Osteoblast (primary cell): ENCODE data around the gene ATP11C. TPM values are rescaled to one million over a fixed set of nuclear protein-coding genes. Genes with fewer than 3 reads are reported as not detected.
A peak's percentile ranks its signal among the peaks of the same experiment; 100 is the strongest.

Experiments used
- DNase-seq: peaks from one replicate; pipeline ENCODE4 v3.0.0; 2011; ENCODE audit warnings: low spot score, mixed read lengths; ENCODE audit not compliant: insufficient read length; ENCODE audit errors: missing footprints
- H2AFZ ChIP-seq: 2 replicates; pipeline ENCODE4 v1.6.0; 2011; ENCODE audit warnings: mild to moderate bottlenecking, low read length
- H3K27ac ChIP-seq: 2 replicates; pipeline ENCODE4 v1.5.1; 2011; ENCODE audit warnings: mild to moderate bottlenecking, low read depth, low read length, moderate library complexity
- H3K27me3 ChIP-seq: 2 replicates; pipeline ENCODE4 v1.6.0; 2012; ENCODE audit warnings: mild to moderate bottlenecking, control low read depth, inconsistent platforms, low read length, moderate library complexity; ENCODE audit not compliant: insufficient read depth
- H3K36me3 ChIP-seq: 2 replicates; pipeline ENCODE4 v1.5.1; 2011; ENCODE audit warnings: mild to moderate bottlenecking, low read length, control low read depth, moderate library complexity; ENCODE audit not compliant: insufficient read depth
- H3K4me1 ChIP-seq: 2 replicates; pipeline ENCODE4 v1.5.1; 2011; ENCODE audit warnings: mild to moderate bottlenecking, low read length, control low read depth, moderate library complexity; ENCODE audit not compliant: insufficient read depth
- H3K4me2 ChIP-seq: 2 replicates; pipeline ENCODE4 v1.6.0; 2011; ENCODE audit warnings: mild to moderate bottlenecking, low read length; ENCODE audit not compliant: insufficient read depth
- H3K4me3 ChIP-seq: fragments of 200-600 bp; sonication (generic); 3 replicates; pipeline ENCODE4 v1.5.1; 2012; ENCODE audit warnings: mild to moderate bottlenecking, low read length, inconsistent platforms; ENCODE audit not compliant: insufficient read depth
- H3K79me2 ChIP-seq: 2 replicates; pipeline ENCODE4 v1.6.0; 2012; ENCODE audit warnings: mild to moderate bottlenecking, low read length, control low read depth, inconsistent platforms; ENCODE audit not compliant: insufficient read depth
- H3K9me3 ChIP-seq: 2 replicates; pipeline ENCODE4 v1.5.1; 2011; ENCODE audit warnings: low read depth, low read length, control low read depth
- H4K20me1 ChIP-seq: 2 replicates; pipeline ENCODE4 v1.6.0; 2012; ENCODE audit warnings: mild to moderate bottlenecking, low read length, control low read depth; ENCODE audit not compliant: insufficient read depth
- total RNA-seq: library from RNA; depleted of rRNA; stranded (reverse); fragments of >200 nt; gene quantifications from 2 replicates; pipeline ENCODE4 v1.2.3, GENCODE V29; 2012
- TF ChIP-seq, protein P1 (sequence below): IDR thresholded peaks from 2 replicates; pipeline ENCODE4 v1.5.1; 2011; ENCODE audit warnings: mild to moderate bottlenecking, low read depth, low read length, moderate library complexity; ENCODE audit errors: extremely low read depth

Gene ATP11C
- total RNA-seq, 1 donor = 72.0 TPM

DNA sequence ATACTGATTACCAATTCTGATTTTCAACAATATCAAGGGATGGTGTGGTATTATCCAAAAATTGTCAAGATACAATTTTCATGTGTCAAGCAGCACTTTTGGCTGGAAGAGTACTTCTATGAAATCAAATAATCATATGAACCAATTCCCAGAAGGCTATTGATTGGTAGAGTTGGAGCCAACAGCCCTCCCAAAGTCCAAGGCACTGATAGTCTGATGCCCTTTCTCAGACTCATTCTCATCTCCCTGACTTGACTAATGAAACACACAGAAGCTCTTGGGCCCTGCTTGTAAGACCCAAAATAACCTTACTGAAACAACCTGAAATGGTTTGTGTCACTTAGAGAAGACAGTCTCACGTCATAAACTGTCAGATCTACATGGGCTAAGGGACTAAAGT is 48.9 kb downstream of the ATP11C start:
- H3K9me3 ChIP-seq = no peaks in the 10 kb centered on the region
- H3K27ac ChIP-seq = no peak overlapping the region
- H4K20me1 ChIP-seq = no peaks in the 10 kb centered on the region
- no peak overlapping the region for H2AFZ ChIP-seq
- no peak overlapping the region for H3K4me2 ChIP-seq
- DNase-seq = no peak
- TF ChIP-seq, protein P1, sequence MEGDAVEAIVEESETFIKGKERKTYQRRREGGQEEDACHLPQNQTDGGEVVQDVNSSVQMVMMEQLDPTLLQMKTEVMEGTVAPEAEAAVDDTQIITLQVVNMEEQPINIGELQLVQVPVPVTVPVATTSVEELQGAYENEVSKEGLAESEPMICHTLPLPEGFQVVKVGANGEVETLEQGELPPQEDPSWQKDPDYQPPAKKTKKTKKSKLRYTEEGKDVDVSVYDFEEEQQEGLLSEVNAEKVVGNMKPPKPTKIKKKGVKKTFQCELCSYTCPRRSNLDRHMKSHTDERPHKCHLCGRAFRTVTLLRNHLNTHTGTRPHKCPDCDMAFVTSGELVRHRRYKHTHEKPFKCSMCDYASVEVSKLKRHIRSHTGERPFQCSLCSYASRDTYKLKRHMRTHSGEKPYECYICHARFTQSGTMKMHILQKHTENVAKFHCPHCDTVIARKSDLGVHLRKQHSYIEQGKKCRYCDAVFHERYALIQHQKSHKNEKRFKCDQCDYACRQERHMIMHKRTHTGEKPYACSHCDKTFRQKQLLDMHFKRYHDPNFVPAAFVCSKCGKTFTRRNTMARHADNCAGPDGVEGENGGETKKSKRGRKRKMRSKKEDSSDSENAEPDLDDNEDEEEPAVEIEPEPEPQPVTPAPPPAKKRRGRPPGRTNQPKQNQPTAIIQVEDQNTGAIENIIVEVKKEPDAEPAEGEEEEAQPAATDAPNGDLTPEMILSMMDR = no peak
- H3K27me3 ChIP-seq = no peaks in the 10 kb centered on the region
- H3K4me3 ChIP-seq = no peak overlapping the region
- H3K79me2 ChIP-seq = peaks cover 43% of the 10 kb centered on the region
- H3K4me1 ChIP-seq = peaks cover 29% of the 10 kb centered on the region
- H3K36me3 ChIP-seq = no peaks in the 10 kb centered on the region

DNA sequence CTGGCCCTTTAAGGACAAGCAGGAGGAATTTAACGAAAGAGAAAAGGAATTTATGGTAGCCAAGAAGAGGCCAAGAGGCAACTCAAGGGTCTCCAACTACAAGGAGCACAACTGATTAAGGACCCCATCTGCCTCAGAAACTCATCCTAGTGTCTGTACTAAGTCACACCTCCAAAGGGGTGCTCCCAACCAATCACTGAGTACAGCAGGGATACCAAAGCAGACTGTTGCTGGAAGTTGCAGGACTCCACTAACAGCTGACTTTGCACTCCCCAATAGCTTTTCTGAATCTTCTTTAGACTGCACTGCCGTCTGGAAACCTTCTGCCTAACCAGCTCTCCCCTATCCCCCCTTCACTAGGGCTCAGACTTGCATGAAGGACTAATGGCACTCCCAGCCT is 50.6 kb downstream of the ATP11C start:
- peak overlapping the region; percentile 90 for H3K27ac ChIP-seq
- peak; percentile 54 for DNase-seq
- no peak overlapping the region for H2AFZ ChIP-seq

DNA sequence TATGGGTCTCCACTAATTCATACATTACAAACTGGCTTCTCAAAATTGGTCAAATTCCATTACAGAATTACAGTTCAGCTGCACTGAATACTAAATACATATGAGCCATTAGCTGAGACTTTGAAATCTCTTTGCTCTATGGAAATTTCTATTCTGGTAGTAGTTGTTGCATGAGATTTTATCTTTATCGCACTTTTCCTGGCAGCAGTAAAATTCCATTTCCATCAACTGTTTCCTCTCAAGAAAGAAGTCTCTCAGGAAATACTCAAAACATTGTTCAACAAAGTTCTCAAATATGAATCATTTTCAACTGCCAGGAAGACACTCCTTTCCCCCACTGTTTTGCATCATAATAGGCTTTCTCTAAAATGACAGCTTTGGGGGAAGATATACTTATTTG is 51.3 kb downstream of the ATP11C start:
- H4K20me1 ChIP-seq = no peaks in the 10 kb centered on the region
- no peaks in the 10 kb centered on the region for H3K36me3 ChIP-seq
- H3K27ac ChIP-seq = peak overlapping the region; percentile 90
- H3K79me2 ChIP-seq = peaks cover 50% of the 10 kb centered on the region
- TF ChIP-seq, protein P1 = no peak
- H2AFZ ChIP-seq = no peak overlapping the region
- peak overlapping the region; percentile 66 for H3K4me2 ChIP-seq
- H3K27me3 ChIP-seq = no peaks in the 10 kb centered on the region
- no peak for DNase-seq
- peaks cover 29% of the 10 kb centered on the region for H3K4me1 ChIP-seq
- peak overlapping the region; percentile 2 for H3K4me3 ChIP-seq
- no peaks in the 10 kb centered on the region for H3K9me3 ChIP-seq

More for the DNA sequence above, 50.6 kb downstream of the ATP11C start:
- TF ChIP-seq, protein P1 = no peak
- H3K4me1 ChIP-seq = peaks cover 29% of the 10 kb centered on the region
- H3K79me2 ChIP-seq = peaks cover 49% of the 10 kb centered on the region
- H3K9me3 ChIP-seq = no peaks in the 10 kb centered on the region
- H3K4me2 ChIP-seq = peak overlapping the region; percentile 66
- H4K20me1 ChIP-seq = no peaks in the 10 kb centered on the region
- no peaks in the 10 kb centered on the region for H3K36me3 ChIP-seq
- H3K27me3 ChIP-seq = no peaks in the 10 kb centered on the region
- H3K4me3 ChIP-seq = no peak overlapping the region

DNA sequence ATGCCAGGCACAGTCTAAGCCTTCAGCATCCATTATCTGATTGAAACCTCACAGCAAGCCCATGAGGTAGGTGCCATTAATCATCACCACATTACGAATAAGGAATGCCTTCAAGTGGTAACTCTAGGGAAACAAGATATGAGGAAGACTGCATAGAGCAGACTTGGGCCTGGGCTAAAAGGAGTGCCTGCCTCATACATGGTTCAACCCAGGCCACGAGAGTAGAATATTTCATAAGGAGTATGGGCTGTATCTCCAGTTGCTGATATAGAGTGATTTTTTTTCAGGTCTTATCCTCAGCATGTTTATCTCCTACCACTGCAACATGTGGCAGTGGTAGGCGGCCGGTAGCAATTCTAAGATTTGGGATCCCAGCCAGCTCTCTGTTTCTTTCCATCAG is 51.7 kb downstream of the ATP11C start:
- TF ChIP-seq, protein P1 = no peak
- no peaks in the 10 kb centered on the region for H3K27me3 ChIP-seq
- H3K79me2 ChIP-seq = peaks cover 46% of the 10 kb centered on the region
- H3K4me2 ChIP-seq = peak overlapping the region; percentile 57
- H4K20me1 ChIP-seq = no peaks in the 10 kb centered on the region
- H3K9me3 ChIP-seq = no peaks in the 10 kb centered on the region
- H3K4me3 ChIP-seq = peak overlapping the region; percentile 2
- H3K36me3 ChIP-seq = no peaks in the 10 kb centered on the region
- H3K27ac ChIP-seq = peak overlapping the region; percentile 90
- DNase-seq = no peak
- H2AFZ ChIP-seq = no peak overlapping the region
- H3K4me1 ChIP-seq = peaks cover 29% of the 10 kb centered on the region
